ENCODE measurements around the gene ACSS2.
A peak's percentile ranks its signal among the peaks of the same experiment; 100 is the strongest.
"Not testable (repeated sequence)": the region's sequence is repeated elsewhere in the genome, so short reads cannot be mapped to it uniquely, and the experiment has no call there.

The ACSS2 gene

DNA sequence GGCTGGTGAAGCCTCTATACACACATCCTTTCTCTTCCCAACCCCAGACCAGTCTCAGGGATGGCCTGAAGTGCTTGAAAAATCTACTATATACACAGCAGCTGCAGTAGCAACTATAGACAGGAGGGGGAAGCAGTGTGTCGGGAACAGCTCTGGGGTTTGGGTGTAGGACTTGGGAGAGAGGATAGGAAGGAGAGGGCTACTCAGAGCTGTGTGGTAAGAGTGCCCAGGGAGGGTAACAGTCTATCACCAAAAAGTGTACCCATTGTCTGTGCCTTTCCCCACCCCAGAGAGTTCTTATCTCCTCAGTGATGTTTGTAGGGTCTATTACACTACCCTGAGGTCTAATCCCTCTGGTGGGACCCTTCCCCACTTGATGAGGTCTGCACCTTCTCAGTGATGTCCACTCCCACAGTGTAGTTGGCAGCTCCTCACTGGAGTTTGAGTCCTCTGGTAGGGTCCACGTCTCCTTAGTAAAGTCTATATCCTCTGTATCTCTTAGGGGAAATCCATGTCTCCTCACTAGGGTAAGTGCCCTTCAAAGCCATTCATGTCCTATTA is 2.2 kb upstream of the ACSS2 start:
- Histone ChIP-seq H3K4me1 (ENCODE audit: control insufficient read depth, insufficient read depth, low read length, poor library complexity, severe bottlenecking) (peaks cover 8% of the 10 kb centered on the region), H3K27ac (ENCODE audit: low read depth, low read length, severe bottlenecking) (no peak overlapping the region), H3K4me3 (ENCODE audit: extremely low read depth, insufficient read depth, low read length, poor library complexity, severe bottlenecking) (no peak overlapping the region), H3K36me3 (ENCODE audit: control insufficient read depth, insufficient read depth, low read length) (peaks cover 13% of the 10 kb centered on the region), H3K9me3 (ENCODE audit: control insufficient read depth, low read length) (no peaks in the 10 kb centered on the region)
- 50 to 71% methylated on average over 1 of the region's 2 CpGs for WGBS, 2 experiments (ENCODE audit: insufficient coverage in 2 of 2)

- Histone ChIP-seq H3K27ac (ENCODE audit: low read depth, low read length, severe bottlenecking) (peak overlapping the region; percentile 17), H3K4me3 (ENCODE audit: extremely low read depth, insufficient read depth, low read length, poor library complexity, severe bottlenecking) (peak overlapping the region; percentile 88), H3K4me1 (ENCODE audit: control insufficient read depth, insufficient read depth, low read length, poor library complexity, severe bottlenecking) (peaks cover 8% of the 10 kb centered on the region), H3K9me3 (ENCODE audit: control insufficient read depth, low read length) (no peaks in the 10 kb centered on the region), H3K36me3 (ENCODE audit: control insufficient read depth, insufficient read depth, low read length) (peaks cover 4% of the 10 kb centered on the region)
- WGBS, 2 experiments (ENCODE audit: insufficient coverage in 2 of 2) = 9 to 10% methylated on average over 14 to 20 of the region's 20 CpGs
These were observed 588 bp upstream of the ACSS2 start for GRCh38 chr20:34875642-34876405.

- 100% methylated on average over 2 of the region's 6 CpGs; no CpG with 5 or more reads in 1 of the 2 experiments for WGBS, 2 experiments (ENCODE audit: insufficient coverage in 2 of 2)
- Histone ChIP-seq H3K9me3 (ENCODE audit: control insufficient read depth, low read length) (no peaks in the 10 kb centered on the region), H3K36me3 (ENCODE audit: control insufficient read depth, insufficient read depth, low read length) (peaks cover 39% of the 10 kb centered on the region), H3K4me3 (ENCODE audit: extremely low read depth, insufficient read depth, low read length, poor library complexity, severe bottlenecking) (no peak overlapping the region), H3K27ac (ENCODE audit: low read depth, low read length, severe bottlenecking) (no peak overlapping the region), H3K4me1 (ENCODE audit: control insufficient read depth, insufficient read depth, low read length, poor library complexity, severe bottlenecking) (no peaks in the 10 kb centered on the region)
These were observed 3.9 kb downstream of the ACSS2 start for GRCh38 chr20:34880215-34880850.

GRCh38 chr20:34880971-34881370 is 4.6 kb downstream of the ACSS2 start:
- H3K9me3 ChIP-seq (ENCODE audit: control insufficient read depth, low read length); H3K4me1 ChIP-seq (ENCODE audit: control insufficient read depth, insufficient read depth, low read length, poor library complexity, severe bottlenecking); H3K27ac ChIP-seq (ENCODE audit: low read depth, low read length, severe bottlenecking); H3K4me3 ChIP-seq (ENCODE audit: extremely low read depth, insufficient read depth, low read length, poor library complexity, severe bottlenecking): not testable (repeated sequence)
- 100% methylated on average over 3 of the region's 7 CpGs; no CpG with 5 or more reads in 1 of the 2 experiments for WGBS, 2 experiments (ENCODE audit: insufficient coverage in 2 of 2)
- H3K36me3 ChIP-seq (ENCODE audit: control insufficient read depth, insufficient read depth, low read length) = peaks cover 44% of the 10 kb centered on the region

DNA sequence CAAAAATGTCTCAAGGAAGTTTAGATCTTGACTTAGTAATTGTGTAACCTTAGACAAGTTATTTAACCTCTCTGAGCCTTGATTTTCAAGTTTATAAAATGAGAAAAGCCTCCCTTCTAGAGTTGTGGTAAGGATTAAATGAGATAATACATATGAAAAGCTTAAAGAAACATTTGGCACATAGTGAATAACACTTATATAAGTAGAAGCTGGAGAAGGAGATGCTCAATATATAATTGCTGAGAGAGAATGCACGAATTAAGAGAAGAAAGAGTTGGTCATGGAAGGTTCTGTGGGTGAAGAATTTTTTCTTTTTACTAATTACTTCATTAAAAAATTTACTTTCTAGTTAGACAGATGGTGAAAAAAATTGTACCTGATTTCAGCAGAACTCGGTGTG is 5.3 kb downstream of the ACSS2 start:
- H3K4me1 ChIP-seq (ENCODE audit: control insufficient read depth, insufficient read depth, low read length, poor library complexity, severe bottlenecking) = no peaks in the 10 kb centered on the region
- no peak overlapping the region for H3K27ac ChIP-seq (ENCODE audit: low read depth, low read length, severe bottlenecking)
- H3K36me3 ChIP-seq (ENCODE audit: control insufficient read depth, insufficient read depth, low read length) = peaks cover 51% of the 10 kb centered on the region
- WGBS, 2 experiments (ENCODE audit: insufficient coverage in 2 of 2) = 88 to 100% methylated on average over 1 of the region's 2 CpGs
- H3K4me3 ChIP-seq (ENCODE audit: extremely low read depth, insufficient read depth, low read length, poor library complexity, severe bottlenecking) = no peak overlapping the region
- H3K9me3 ChIP-seq (ENCODE audit: control insufficient read depth, low read length) = no peaks in the 10 kb centered on the region

DNA sequence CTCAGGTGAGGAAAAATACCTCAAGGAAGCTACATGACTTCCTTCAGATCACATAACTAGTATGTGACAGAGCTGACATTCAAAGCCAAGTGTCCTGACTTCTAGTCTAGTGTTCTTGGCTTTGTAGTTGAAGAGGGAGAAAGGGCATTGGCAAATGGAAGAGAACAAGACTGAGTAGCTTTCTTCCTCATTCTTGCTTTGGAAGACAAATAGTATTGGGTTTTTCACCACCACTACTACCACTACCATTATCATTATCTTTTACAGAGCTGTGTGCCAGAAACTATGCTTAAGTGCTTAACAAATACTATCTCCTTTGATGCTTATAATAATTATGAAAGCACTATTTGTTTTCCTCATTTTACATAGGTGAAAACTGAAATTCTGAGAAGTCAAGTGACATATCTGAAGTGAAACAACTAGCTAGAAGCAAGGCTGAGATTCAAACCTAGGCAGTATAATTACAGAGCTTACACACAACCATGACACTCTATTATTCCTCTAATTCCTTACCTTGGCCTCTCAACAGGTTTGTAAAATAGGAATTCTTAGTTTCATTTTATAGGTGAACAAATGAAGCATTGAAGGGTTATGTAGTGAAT is 6.8 kb downstream of the ACSS2 start:
- peaks cover 66% of the 10 kb centered on the region for H3K36me3 ChIP-seq (ENCODE audit: control insufficient read depth, insufficient read depth, low read length)
- no peaks in the 10 kb centered on the region for H3K4me1 ChIP-seq (ENCODE audit: control insufficient read depth, insufficient read depth, low read length, poor library complexity, severe bottlenecking)
- H3K4me3 ChIP-seq (ENCODE audit: extremely low read depth, insufficient read depth, low read length, poor library complexity, severe bottlenecking) = no peak overlapping the region
- no peaks in the 10 kb centered on the region for H3K9me3 ChIP-seq (ENCODE audit: control insufficient read depth, low read length)
- no peak overlapping the region for H3K27ac ChIP-seq (ENCODE audit: low read depth, low read length, severe bottlenecking)

GRCh38 chr20:34883809-34884208 is 7.4 kb downstream of the ACSS2 start:
- Histone ChIP-seq H3K4me3 (ENCODE audit: extremely low read depth, insufficient read depth, low read length, poor library complexity, severe bottlenecking) (no peak overlapping the region), H3K4me1 (ENCODE audit: control insufficient read depth, insufficient read depth, low read length, poor library complexity, severe bottlenecking) (no peaks in the 10 kb centered on the region), H3K9me3 (ENCODE audit: control insufficient read depth, low read length) (no peaks in the 10 kb centered on the region), H3K27ac (ENCODE audit: low read depth, low read length, severe bottlenecking) (no peak overlapping the region), H3K36me3 (ENCODE audit: control insufficient read depth, insufficient read depth, low read length) (peaks cover 68% of the 10 kb centered on the region)
- 89 to 100% methylated on average over 2 of the region's 4 CpGs for WGBS, 2 experiments (ENCODE audit: insufficient coverage in 2 of 2)

GRCh38 chr20:34884260-34884659 is 7.8 kb downstream of the ACSS2 start:
- Histone ChIP-seq H3K4me1 (ENCODE audit: control insufficient read depth, insufficient read depth, low read length, poor library complexity, severe bottlenecking) (no peaks in the 10 kb centered on the region), H3K4me3 (ENCODE audit: extremely low read depth, insufficient read depth, low read length, poor library complexity, severe bottlenecking) (no peak overlapping the region), H3K27ac (ENCODE audit: low read depth, low read length, severe bottlenecking) (no peak overlapping the region), H3K36me3 (ENCODE audit: control insufficient read depth, insufficient read depth, low read length) (peaks cover 68% of the 10 kb centered on the region), H3K9me3 (ENCODE audit: control insufficient read depth, low read length) (no peaks in the 10 kb centered on the region)
- no CpG with 5 or more reads among the region's 1 CpG for WGBS, 2 experiments (ENCODE audit: insufficient coverage in 2 of 2)

- H3K36me3 ChIP-seq (ENCODE audit: control insufficient read depth, insufficient read depth, low read length) = peaks cover 68% of the 10 kb centered on the region
- H3K4me1 ChIP-seq (ENCODE audit: control insufficient read depth, insufficient read depth, low read length, poor library complexity, severe bottlenecking) = peaks cover 7% of the 10 kb centered on the region
- H3K4me3 ChIP-seq (ENCODE audit: extremely low read depth, insufficient read depth, low read length, poor library complexity, severe bottlenecking) = no peak overlapping the region
- H3K27ac ChIP-seq (ENCODE audit: low read depth, low read length, severe bottlenecking) = no peak overlapping the region
- no peaks in the 10 kb centered on the region for H3K9me3 ChIP-seq (ENCODE audit: control insufficient read depth, low read length)
- no CpG with 5 or more reads among the region's 3 CpGs for WGBS, 2 experiments (ENCODE audit: insufficient coverage in 2 of 2)
These were observed 9.7 kb downstream of the ACSS2 start for GRCh38 chr20:34886122-34886521.

DNA sequence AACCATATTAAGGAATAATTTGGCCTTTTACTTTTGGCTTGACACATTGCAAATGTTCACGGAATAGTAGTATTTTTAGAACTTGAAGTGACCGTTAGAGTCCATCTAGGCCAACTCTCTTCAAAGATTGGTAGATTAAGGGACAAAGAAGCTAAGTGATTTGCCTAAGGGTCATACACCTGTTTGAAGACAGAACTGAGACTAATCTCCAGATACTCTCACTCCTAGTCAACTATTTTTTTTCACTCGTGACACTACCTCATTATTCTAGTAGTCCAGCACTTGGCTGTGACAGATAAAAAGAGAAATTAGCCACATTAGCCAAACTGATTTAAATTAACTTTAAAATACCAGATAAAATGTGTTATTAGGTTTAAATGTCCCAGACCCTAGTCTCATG is 10.6 kb downstream of the ACSS2 start:
- Histone ChIP-seq H3K36me3 (ENCODE audit: control insufficient read depth, insufficient read depth, low read length) (peaks cover 66% of the 10 kb centered on the region), H3K9me3 (ENCODE audit: control insufficient read depth, low read length) (no peaks in the 10 kb centered on the region)
- WGBS, 2 experiments (ENCODE audit: insufficient coverage in 2 of 2) = 91 to 100% methylated on average over 2 of the region's 3 CpGs

More for the DNA sequence above, 10.6 kb downstream of the ACSS2 start:
- Histone ChIP-seq H3K4me1 (ENCODE audit: control insufficient read depth, insufficient read depth, low read length, poor library complexity, severe bottlenecking) (peaks cover 8% of the 10 kb centered on the region), H3K4me3 (ENCODE audit: extremely low read depth, insufficient read depth, low read length, poor library complexity, severe bottlenecking) (no peak overlapping the region), H3K27ac (ENCODE audit: low read depth, low read length, severe bottlenecking) (no peak overlapping the region)

Data from mesodermal cell (in vitro differentiated cells).